Upper lobe of left lung (tissue), 6 donors: ENCODE results near the gene GNPAT. TPM values are rescaled to one million over a fixed set of nuclear protein-coding genes. Genes with fewer than 3 reads are reported as not detected.

ENCODE experiments used
- ATAC-seq, 2 donors: fragments of 200-7000 bp; cut with Tn5 transposase; one replicate each; pipeline ENCODE4 v1.9.1; 2022; ENCODE audit warnings: mild to moderate bottlenecking in 2 of 2, moderate library complexity in 2 of 2; ENCODE audit not compliant: low FRiP score in 2 of 2
- DNase-seq, 2 donors: peaks; one replicate each; pipeline ENCODE4 v3.0.0-alpha.2; 2019 to 2020
- H3K27ac ChIP-seq, 4 donors: fragments of 200-600 bp; sonication (generic); one replicate each; pipeline ENCODE4 v1.5.1; 2016 to 2019
- H3K27me3 ChIP-seq, 4 donors: fragments of 200-600 bp; sonication (generic); one replicate each; pipeline ENCODE4 v1.5.1; 2017 to 2019
- H3K36me3 ChIP-seq, 4 donors: fragments of 200-600 bp; sonication (generic); one replicate each; pipeline ENCODE4 v1.5.1; 2016 to 2019
- H3K4me1 ChIP-seq, 4 donors: fragments of 200-600 bp; sonication (generic); one replicate each; pipeline ENCODE4 v1.5.1; 2018 to 2019
- H3K4me3 ChIP-seq, 4 donors: fragments of 200-600 bp; sonication (generic); one replicate each; pipeline ENCODE4 v1.5.1; 2017 to 2019; ENCODE audit warnings: mild to moderate bottlenecking in 2 of 4, moderate library complexity in 1 of 4
- H3K9me3 ChIP-seq, 4 donors: fragments of 200-600 bp; sonication (generic); one replicate each; pipeline ENCODE4 v1.5.1; 2018 to 2019
- CTCF ChIP-seq, 6 experiments: fragments of 450-650 bp in 4 of 6; fragments of 200-600 bp in 2 of 6; sonication (generic) in 2 of 6; IDR thresholded peaks; one replicate each; pipeline ENCODE4 v1.5.1; 2016 to 2019; ENCODE audit warnings: antibody characterized with exemption in 6 of 6
- EP300 ChIP-seq, 4 donors: sonication (generic); formaldehyde crosslinking; IDR thresholded peaks; one replicate each; pipeline ENCODE4 v1.5.1; 2017; ENCODE audit warnings: antibody characterized with exemption in 4 of 4, control low read depth in 2 of 4
- POLR2A ChIP-seq, 4 donors: fragments of 450-650 bp; IDR thresholded peaks; one replicate each; pipeline ENCODE4 v1.5.1; 2016 to 2017; ENCODE audit warnings: antibody characterized with exemption in 4 of 4, mild to moderate bottlenecking in 2 of 4
- POLR2AphosphoS5 ChIP-seq, 2 donors: sonication (generic); formaldehyde crosslinking; IDR thresholded peaks; one replicate each; pipeline ENCODE4 v1.5.1; 2017; ENCODE audit warnings: antibody characterized with exemption in 2 of 2
- WGBS, 2 donors: methylation state at CpG; one replicate each; pipeline ENCODE4 v1.1.5; 2017 to 2018; 5-methylcytosine and 5-hydroxymethylcytosine counted together
- total RNA-seq, 6 donors: library from RNA; depleted of rRNA in 4 of 6; stranded (reverse); fragments of >200 nt in 4 of 6; gene quantifications; one replicate each; pipeline versions ENCODE4 v1.1.0 to v1.2.1, GENCODE V29; 2016 to 2021
- donor health status: DM: no; HTN: no; CAD: no; lungs with moderate emphysema.
- donor health status: DM: no; HTN: yes; CAD: no; lungs with severe emphysema.

Gene GNPAT
- total RNA-seq, 6 donors from 2014 or later: 14.0 to 65.0 (median 30.5) TPM

- Histone ChIP-seq H3K4me3 (no peak overlapping the region), H3K27ac (no peak overlapping the region), H3K9me3 (no peaks in the 10 kb centered on the region), H3K27me3 (no peaks in the 10 kb centered on the region), H3K36me3 (peaks cover 21 to 95% (median 58%) of the 10 kb centered on the region in 4 donors), H3K4me1 (peaks cover 0 to 2% (median 0%) of the 10 kb centered on the region in 4 donors)
- DNase-seq (no peak), ATAC-seq (no peak)
- WGBS, 2 donors: 76 to 89% methylated on average over 3 of the region's 3 CpGs
- TF ChIP-seq EP300 (IDR thresholded peaks at IDR 0.05): no peak
- TF ChIP-seq POLR2A (IDR thresholded peaks at IDR 0.05): no peak
- no peak for TF ChIP-seq POLR2AphosphoS5 (IDR thresholded peaks at IDR 0.05)
- TF ChIP-seq CTCF (IDR thresholded peaks at IDR 0.05): no peak
Measured at GRCh38 chr1:231265379-231265778, 24.4 kb downstream of the GNPAT start.

- Histone ChIP-seq H3K9me3 (no peaks in the 10 kb centered on the region), H3K4me3 (no peak overlapping the region), H3K4me1 (peaks cover 0 to 2% (median 0%) of the 10 kb centered on the region in 4 donors), H3K27me3 (no peaks in the 10 kb centered on the region), H3K36me3 (peaks cover 21 to 93% (median 54%) of the 10 kb centered on the region in 4 donors), H3K27ac (no peak overlapping the region)
- TF ChIP-seq POLR2AphosphoS5 (IDR thresholded peaks at IDR 0.05) (no peak), CTCF (IDR thresholded peaks at IDR 0.05) (no peak), POLR2A (IDR thresholded peaks at IDR 0.05) (no peak), EP300 (IDR thresholded peaks at IDR 0.05) (no peak)
- ATAC-seq (no peak), DNase-seq (no peak)
- 0 to 80% methylated on average over 1 of the region's 1 CpG for WGBS, 2 donors
Measured at GRCh38 chr1:231266811-231267322, 25.9 kb downstream of the GNPAT start.

GRCh38 chr1:231272173-231272572, 31.2 kb downstream of the GNPAT start:
- peak overlapping the region in 2 of 4 donors; percentile 27 to 37 for H3K27ac ChIP-seq
- no peak for ATAC-seq
- H3K4me1 ChIP-seq: peaks cover 0 to 10% (median 0%) of the 10 kb centered on the region in 4 donors
- TF ChIP-seq EP300 (IDR thresholded peaks at IDR 0.05): no peak
- TF ChIP-seq CTCF (IDR thresholded peaks at IDR 0.05): no peak
- no peak for TF ChIP-seq POLR2AphosphoS5 (IDR thresholded peaks at IDR 0.05)
- no peak for TF ChIP-seq POLR2A (IDR thresholded peaks at IDR 0.05)
- H3K4me3 ChIP-seq: no peak overlapping the region
- DNase-seq: no peak
- WGBS, 2 donors: 61 to 74% methylated on average over 3 of the region's 3 CpGs
- no peaks in the 10 kb centered on the region for H3K27me3 ChIP-seq
- H3K9me3 ChIP-seq: no peaks in the 10 kb centered on the region
- peaks cover 13 to 94% (median 49%) of the 10 kb centered on the region in 4 donors for H3K36me3 ChIP-seq

- 69 to 78% methylated on average over 2 of the region's 2 CpGs for WGBS, 2 donors
- peaks cover 0 to 10% (median 0%) of the 10 kb centered on the region in 4 donors for H3K4me1 ChIP-seq
- DNase-seq (peak in 1 of 2 donors; percentile 86), ATAC-seq (peak; percentile 60 to 89)
- H3K27me3 ChIP-seq: no peaks in the 10 kb centered on the region
- H3K9me3 ChIP-seq: no peaks in the 10 kb centered on the region
- H3K36me3 ChIP-seq: peaks cover 7 to 94% (median 44%) of the 10 kb centered on the region in 4 donors
- peak overlapping the region in 2 of 4 donors; percentile 27 to 37 for H3K27ac ChIP-seq
- H3K4me3 ChIP-seq: no peak overlapping the region
- TF ChIP-seq CTCF (IDR thresholded peaks at IDR 0.05) (no peak), POLR2A (IDR thresholded peaks at IDR 0.05) (no peak), POLR2AphosphoS5 (IDR thresholded peaks at IDR 0.05) (peak; percentile 32 to 49), EP300 (IDR thresholded peaks at IDR 0.05) (peak in 1 of 4 donors; percentile 33)
Measured at GRCh38 chr1:231272880-231273279, 31.9 kb downstream of the GNPAT start.
